ENCODE results near the gene RPS6KA2.

DNA sequence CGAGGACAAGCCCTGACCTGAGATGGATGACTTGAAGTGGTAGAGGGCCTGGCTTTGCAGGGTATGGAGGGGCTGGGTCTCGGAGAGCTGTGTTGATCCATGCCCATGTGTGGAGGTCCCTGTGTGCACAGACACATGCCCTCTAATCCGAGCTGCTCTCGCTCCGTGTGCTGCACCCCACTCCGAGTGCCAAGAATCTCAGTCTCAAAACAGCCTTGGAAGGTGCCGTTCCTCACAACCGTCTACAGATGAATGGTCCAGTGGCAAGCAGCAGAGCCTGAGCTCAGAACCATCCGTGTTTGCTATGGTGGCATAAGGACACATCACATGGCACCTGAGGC lies 133.0 kb downstream of the RPS6KA2 start:
- TF ChIP-seq, protein P1, sequence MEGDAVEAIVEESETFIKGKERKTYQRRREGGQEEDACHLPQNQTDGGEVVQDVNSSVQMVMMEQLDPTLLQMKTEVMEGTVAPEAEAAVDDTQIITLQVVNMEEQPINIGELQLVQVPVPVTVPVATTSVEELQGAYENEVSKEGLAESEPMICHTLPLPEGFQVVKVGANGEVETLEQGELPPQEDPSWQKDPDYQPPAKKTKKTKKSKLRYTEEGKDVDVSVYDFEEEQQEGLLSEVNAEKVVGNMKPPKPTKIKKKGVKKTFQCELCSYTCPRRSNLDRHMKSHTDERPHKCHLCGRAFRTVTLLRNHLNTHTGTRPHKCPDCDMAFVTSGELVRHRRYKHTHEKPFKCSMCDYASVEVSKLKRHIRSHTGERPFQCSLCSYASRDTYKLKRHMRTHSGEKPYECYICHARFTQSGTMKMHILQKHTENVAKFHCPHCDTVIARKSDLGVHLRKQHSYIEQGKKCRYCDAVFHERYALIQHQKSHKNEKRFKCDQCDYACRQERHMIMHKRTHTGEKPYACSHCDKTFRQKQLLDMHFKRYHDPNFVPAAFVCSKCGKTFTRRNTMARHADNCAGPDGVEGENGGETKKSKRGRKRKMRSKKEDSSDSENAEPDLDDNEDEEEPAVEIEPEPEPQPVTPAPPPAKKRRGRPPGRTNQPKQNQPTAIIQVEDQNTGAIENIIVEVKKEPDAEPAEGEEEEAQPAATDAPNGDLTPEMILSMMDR (conservative IDR thresholded peaks at IDR 0.05) = no peak
- TF ChIP-seq EZH2 (IDR thresholded peaks at IDR 0.05; ENCODE audit: low read depth) = no peak
